OCI-LY3 (cell line): Measurements from ENCODE around the gene TMEM234.

ENCODE experiments used
- EZH2phosphoT487 ChIP-seq: fragments of 200-600 bp; shearing (Covaris generic); IDR thresholded peaks from 2 replicates; pipeline ENCODE4 v1.6.1; 2018; ENCODE audit warnings: antibody characterized with exemption, mixed run types, low read depth
- TF ChIP-seq, protein P1 (sequence below): fragments of 200-600, 300-600 bp; sonication (generic); IDR thresholded peaks from 2 replicates; pipeline ENCODE4 v1.5.1; 2014; ENCODE audit warnings: antibody characterized with exemption, low read length, low read depth

DNA sequence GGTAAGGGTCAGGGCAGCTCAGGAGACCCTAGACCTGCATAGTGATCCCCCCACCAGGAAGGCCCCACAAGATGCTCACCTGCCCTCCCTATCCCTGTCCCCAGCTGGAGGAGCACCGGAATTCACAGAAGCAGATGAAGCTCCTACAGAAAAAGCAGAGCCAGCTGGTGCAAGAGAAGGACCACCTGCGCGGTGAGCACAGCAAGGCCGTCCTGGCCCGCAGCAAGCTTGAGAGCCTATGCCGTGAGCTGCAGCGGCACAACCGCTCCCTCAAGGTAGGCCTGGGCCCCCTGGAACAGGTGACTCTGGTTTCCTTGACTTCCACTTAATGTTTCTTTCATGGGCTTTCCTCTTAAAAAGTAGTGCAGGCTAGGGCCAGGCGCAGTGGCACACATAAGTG is 34.3 kb downstream of the TMEM234 start:
- TF ChIP-seq, protein P1, sequence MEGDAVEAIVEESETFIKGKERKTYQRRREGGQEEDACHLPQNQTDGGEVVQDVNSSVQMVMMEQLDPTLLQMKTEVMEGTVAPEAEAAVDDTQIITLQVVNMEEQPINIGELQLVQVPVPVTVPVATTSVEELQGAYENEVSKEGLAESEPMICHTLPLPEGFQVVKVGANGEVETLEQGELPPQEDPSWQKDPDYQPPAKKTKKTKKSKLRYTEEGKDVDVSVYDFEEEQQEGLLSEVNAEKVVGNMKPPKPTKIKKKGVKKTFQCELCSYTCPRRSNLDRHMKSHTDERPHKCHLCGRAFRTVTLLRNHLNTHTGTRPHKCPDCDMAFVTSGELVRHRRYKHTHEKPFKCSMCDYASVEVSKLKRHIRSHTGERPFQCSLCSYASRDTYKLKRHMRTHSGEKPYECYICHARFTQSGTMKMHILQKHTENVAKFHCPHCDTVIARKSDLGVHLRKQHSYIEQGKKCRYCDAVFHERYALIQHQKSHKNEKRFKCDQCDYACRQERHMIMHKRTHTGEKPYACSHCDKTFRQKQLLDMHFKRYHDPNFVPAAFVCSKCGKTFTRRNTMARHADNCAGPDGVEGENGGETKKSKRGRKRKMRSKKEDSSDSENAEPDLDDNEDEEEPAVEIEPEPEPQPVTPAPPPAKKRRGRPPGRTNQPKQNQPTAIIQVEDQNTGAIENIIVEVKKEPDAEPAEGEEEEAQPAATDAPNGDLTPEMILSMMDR = no peak
- no peak for TF ChIP-seq EZH2phosphoT487
